ENCODE data around the gene MT2A. TPM values are rescaled to one million over a fixed set of nuclear protein-coding genes. Genes with fewer than 3 reads are reported as not detected.

The MT2A gene
- total RNA-seq, 1 donor from 2014 or later, result 160 TPM

DNA sequence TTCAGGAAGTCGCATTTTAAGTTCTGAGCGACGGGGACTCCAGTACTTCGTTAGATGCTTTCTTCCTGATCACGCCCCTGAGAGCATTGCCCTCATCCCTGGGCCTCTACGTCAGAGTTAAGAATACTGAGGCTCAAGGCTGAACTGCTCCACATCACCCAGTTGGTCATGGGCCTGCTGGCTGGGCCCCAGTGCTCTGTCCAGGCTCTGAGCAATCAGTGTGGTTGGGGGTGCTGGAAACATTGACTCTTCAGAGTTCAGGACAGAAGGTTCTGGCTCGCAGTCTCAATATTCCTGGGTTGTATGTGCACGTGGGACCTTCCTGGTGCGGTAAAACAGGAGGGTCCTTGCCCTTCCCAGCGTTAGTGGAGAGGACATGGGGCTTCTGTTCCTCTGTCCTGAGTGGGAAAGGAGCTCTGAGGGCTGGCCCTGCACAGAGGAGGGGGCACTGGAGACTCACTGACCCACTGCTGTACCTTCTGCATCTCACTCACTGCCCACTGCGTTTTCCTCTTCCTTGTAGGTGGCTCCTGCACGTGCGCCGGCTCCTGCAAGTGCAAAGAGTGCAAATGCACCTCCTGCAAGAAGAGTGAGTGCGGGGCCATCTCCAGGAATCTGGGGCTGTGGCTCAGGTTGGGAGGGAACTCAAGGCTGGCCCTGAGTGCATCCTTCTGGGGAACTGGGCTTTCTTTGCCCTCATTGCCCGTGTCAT, 17.7 kb downstream of the MT2A start:
- TF ChIP-seq, protein P1, sequence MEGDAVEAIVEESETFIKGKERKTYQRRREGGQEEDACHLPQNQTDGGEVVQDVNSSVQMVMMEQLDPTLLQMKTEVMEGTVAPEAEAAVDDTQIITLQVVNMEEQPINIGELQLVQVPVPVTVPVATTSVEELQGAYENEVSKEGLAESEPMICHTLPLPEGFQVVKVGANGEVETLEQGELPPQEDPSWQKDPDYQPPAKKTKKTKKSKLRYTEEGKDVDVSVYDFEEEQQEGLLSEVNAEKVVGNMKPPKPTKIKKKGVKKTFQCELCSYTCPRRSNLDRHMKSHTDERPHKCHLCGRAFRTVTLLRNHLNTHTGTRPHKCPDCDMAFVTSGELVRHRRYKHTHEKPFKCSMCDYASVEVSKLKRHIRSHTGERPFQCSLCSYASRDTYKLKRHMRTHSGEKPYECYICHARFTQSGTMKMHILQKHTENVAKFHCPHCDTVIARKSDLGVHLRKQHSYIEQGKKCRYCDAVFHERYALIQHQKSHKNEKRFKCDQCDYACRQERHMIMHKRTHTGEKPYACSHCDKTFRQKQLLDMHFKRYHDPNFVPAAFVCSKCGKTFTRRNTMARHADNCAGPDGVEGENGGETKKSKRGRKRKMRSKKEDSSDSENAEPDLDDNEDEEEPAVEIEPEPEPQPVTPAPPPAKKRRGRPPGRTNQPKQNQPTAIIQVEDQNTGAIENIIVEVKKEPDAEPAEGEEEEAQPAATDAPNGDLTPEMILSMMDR (IDR thresholded peaks at IDR 0.05), result no peak
- no peaks in the 10 kb centered on the region for H3K27me3 Mint-ChIP-seq (ENCODE audit: low read depth)
- H3K27ac Mint-ChIP-seq (ENCODE audit: unreplicated experiment), result peak overlapping the region; percentile 91
- no peaks in the 10 kb centered on the region for H3K9me3 Mint-ChIP-seq (ENCODE audit: low read depth)
- no peaks in the 10 kb centered on the region for H3K36me3 Mint-ChIP-seq (ENCODE audit: low read depth)
- H3K4me1 Mint-ChIP-seq (ENCODE audit: low read depth), result peaks cover 37% of the 10 kb centered on the region
- H3K4me3 Mint-ChIP-seq (ENCODE audit: unreplicated experiment), result peak overlapping the region; percentile 76
- no peak for DNase-seq (ENCODE audit: low spot score)

DNA sequence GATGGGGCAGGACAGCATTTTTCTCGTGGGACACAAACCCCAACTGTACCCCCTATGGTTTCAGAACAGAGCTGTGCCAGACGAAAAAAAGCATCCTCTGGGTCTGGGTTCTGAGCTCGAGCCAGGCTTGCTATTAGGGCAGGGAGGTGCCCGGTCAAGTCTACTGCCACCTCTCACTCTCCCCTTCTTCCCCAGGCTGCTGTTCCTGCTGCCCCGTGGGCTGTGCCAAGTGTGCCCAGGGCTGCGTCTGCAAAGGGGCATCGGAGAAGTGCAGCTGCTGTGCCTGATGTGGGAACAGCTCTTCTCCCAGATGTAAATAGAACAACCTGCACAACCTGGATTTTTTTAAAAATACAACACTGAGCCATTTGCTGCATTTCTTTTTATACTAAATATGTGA, 18.3 kb downstream of the MT2A start:
- H3K4me1 Mint-ChIP-seq (ENCODE audit: low read depth), result peaks cover 34% of the 10 kb centered on the region
- peaks cover under 1% of the 10 kb centered on the region for H3K27me3 Mint-ChIP-seq (ENCODE audit: low read depth)
- DNase-seq (ENCODE audit: low spot score), result no peak
- TF ChIP-seq, protein P1 (IDR thresholded peaks at IDR 0.05), result no peak
- peak overlapping the region; percentile 76 for H3K4me3 Mint-ChIP-seq (ENCODE audit: unreplicated experiment)
- H3K9me3 Mint-ChIP-seq (ENCODE audit: low read depth), result no peaks in the 10 kb centered on the region
- no peaks in the 10 kb centered on the region for H3K36me3 Mint-ChIP-seq (ENCODE audit: low read depth)
- H3K27ac Mint-ChIP-seq (ENCODE audit: unreplicated experiment), result peak overlapping the region; percentile 87

DNA sequence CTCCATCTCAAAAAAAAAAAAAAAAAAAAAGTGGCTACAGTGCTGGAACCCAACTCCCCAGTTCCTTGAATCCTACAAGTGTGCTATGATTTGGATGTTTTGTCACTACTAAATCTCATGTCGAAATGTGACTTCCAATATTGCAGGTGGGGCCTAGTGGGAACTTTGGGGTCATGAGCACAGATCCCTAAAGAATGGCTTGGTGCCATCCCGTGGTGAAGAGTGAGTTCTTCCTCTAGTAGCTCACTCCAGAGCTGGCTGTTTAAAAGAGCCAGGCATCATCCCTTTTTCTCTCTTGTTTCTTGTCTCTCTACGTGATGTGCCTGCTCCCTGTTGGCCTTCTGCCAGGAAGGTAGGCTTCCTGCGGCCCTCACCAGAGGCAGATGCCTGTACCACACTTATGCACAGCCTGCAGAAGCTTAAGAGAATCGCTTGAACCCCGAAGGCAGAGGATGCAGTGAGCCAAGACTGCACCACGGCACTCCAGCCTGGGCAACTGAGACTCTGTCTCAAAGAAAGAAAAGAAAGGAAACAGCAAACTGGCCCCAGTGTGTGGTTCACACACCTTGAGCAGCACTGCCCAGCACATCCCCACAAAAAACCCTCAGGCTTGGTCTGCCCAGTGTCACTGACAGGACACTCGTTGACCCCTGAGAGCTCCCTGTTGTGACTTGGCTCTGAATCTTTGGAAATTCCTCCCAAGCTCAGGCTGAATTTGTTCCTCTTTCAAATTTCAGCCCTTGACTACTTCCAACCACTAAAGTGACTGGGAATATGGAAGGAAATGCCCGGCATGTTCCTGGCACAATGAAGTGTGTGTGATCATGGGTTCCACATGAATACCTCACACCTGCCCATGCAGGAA, 20.3 kb downstream of the MT2A start:
- Mint-ChIP-seq H3K4me1 (ENCODE audit: low read depth) (peaks cover 40% of the 10 kb centered on the region), H3K36me3 (ENCODE audit: low read depth) (no peaks in the 10 kb centered on the region), H3K4me3 (ENCODE audit: unreplicated experiment) (no peak overlapping the region), H3K27me3 (ENCODE audit: low read depth) (peaks cover 7% of the 10 kb centered on the region), H3K27ac (ENCODE audit: unreplicated experiment) (peak overlapping the region; percentile 57), H3K9me3 (ENCODE audit: low read depth) (no peaks in the 10 kb centered on the region)
- TF ChIP-seq, protein P1 (IDR thresholded peaks at IDR 0.05), result peak; percentile 15
- no peak for DNase-seq (ENCODE audit: low spot score)

- Mint-ChIP-seq H3K27ac (ENCODE audit: unreplicated experiment) (no peak overlapping the region), H3K4me1 (ENCODE audit: low read depth) (peaks cover 38% of the 10 kb centered on the region), H3K4me3 (ENCODE audit: unreplicated experiment) (no peak overlapping the region), H3K9me3 (ENCODE audit: low read depth) (no peaks in the 10 kb centered on the region), H3K27me3 (ENCODE audit: low read depth) (peaks cover 14% of the 10 kb centered on the region), H3K36me3 (ENCODE audit: low read depth) (no peaks in the 10 kb centered on the region)
- DNase-seq (ENCODE audit: low spot score), result no peak
- TF ChIP-seq, protein P1 (IDR thresholded peaks at IDR 0.05), result no peak
These were observed 21.1 kb downstream of the MT2A start for GRCh38 chr16:56629531-56629930.

DNA sequence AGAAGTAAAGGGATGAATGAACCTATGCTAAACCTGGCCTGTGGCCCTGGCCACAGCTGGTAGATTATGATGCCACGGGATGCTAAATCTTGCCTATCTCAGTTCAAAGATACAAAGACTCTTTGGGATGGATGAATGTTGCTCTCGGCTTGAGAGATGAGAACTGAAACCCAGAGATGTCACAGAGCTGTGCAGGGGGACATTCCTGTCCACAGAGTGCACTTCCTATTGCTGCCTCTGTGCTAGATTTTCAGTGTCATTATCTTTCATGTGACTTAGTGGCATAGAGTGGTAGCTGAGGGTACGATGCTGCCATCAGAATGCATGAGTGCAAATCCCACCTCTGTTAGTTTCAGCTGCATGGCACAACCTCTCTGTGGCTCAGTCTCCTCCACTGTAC, 21.8 kb downstream of the MT2A start:
- Mint-ChIP-seq H3K36me3 (ENCODE audit: low read depth) (no peaks in the 10 kb centered on the region), H3K4me1 (ENCODE audit: low read depth) (peaks cover 38% of the 10 kb centered on the region), H3K4me3 (ENCODE audit: unreplicated experiment) (no peak overlapping the region), H3K9me3 (ENCODE audit: low read depth) (no peaks in the 10 kb centered on the region), H3K27ac (ENCODE audit: unreplicated experiment) (no peak overlapping the region), H3K27me3 (ENCODE audit: low read depth) (peaks cover 20% of the 10 kb centered on the region)
- TF ChIP-seq, protein P1 (IDR thresholded peaks at IDR 0.05), result no peak
- DNase-seq (ENCODE audit: low spot score), result no peak
